Measurements from ENCODE around the gene NFILZ.

DNA sequence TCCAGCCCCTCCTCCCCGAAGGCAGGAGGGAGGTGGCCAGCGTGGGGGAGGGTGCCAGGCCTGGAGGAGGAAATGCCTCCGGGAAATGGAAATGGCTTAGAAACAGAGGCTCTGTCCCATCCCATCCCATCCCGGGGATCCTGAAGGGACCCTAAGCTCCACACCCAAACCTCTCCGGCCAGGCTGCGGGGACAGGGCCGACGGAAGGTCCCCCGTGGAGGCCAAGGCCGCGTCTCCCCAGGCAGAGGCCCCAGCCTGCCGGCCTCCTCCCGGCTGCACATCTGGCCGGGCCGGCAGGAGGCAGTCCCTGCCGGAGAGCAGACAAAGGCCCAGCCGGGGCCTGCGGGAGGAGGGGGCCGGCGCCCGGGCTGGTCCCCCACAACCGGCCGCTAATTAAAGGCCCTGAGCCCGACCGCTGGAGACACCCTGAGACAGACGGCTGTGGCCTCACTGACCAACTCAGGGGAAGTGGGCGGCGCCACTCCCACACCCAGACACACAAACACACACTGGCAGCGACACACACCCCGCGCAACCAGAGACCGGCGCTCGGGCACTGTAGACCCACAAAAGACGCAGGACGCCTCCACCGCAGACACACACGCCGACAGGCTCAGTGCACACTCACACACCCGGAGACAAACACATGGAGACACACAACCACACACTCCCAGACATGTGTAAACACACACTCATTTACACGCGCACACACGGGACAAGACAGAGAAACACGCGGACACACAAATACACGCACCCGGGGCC, 21.0 kb upstream of the NFILZ start:
- TF ChIP-seq, protein P1, sequence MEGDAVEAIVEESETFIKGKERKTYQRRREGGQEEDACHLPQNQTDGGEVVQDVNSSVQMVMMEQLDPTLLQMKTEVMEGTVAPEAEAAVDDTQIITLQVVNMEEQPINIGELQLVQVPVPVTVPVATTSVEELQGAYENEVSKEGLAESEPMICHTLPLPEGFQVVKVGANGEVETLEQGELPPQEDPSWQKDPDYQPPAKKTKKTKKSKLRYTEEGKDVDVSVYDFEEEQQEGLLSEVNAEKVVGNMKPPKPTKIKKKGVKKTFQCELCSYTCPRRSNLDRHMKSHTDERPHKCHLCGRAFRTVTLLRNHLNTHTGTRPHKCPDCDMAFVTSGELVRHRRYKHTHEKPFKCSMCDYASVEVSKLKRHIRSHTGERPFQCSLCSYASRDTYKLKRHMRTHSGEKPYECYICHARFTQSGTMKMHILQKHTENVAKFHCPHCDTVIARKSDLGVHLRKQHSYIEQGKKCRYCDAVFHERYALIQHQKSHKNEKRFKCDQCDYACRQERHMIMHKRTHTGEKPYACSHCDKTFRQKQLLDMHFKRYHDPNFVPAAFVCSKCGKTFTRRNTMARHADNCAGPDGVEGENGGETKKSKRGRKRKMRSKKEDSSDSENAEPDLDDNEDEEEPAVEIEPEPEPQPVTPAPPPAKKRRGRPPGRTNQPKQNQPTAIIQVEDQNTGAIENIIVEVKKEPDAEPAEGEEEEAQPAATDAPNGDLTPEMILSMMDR (conservative IDR thresholded peaks at IDR 0.05; ENCODE audit: low read length), result no peak
- TF ChIP-seq EZH2phosphoT487 (IDR thresholded peaks at IDR 0.05; ENCODE audit: borderline replicate concordance), result no peak
